A549 (cell line): ENCODE measurements around the gene MAST2. TPM values are rescaled to one million over a fixed set of nuclear protein-coding genes. Genes with fewer than 3 reads are reported as not detected.

ENCODE experiments used
- ATAC-seq, 2 experiments: fragments of 200-7000 bp in 1 of 2; fragments of >200 bp in 1 of 2; cut with Nextera tagmentation in 1 of 2; cut with Tn5 transposase in 1 of 2; 3 replicates each; pipeline versions ENCODE4 v1.8.0 to v1.9.1; 2018 to 2020; ENCODE audit warnings: mild to moderate bottlenecking in 1 of 2, moderate library complexity in 1 of 2
- CTCF ChIA-PET: fragments of 300-600 bp; sonication (Branson Sonifier 250); formaldehyde crosslinking; extraction: SDS; loops from one replicate; lab custom pipeline; 2021; ENCODE audit warnings: antibody characterized with exemption, inconsistent platforms; lab: Yijun Ruan, JAX
- POLR2A ChIA-PET: fragments of 350-600 bp; formaldehyde crosslinking; extraction: SDS; loops from one replicate; lab custom pipeline; 2021; ENCODE audit warnings: antibody characterized with exemption, inconsistent platforms; lab: Yijun Ruan, JAX
- DNase-seq, 2 experiments: peaks; one replicate each; pipeline versions ENCODE4 v3.0.0 to v3.0.0-alpha.2; 2011 to 2016; ENCODE audit warnings: low read depth in 1 of 2, low spot score in 1 of 2
- FAIRE-seq: peaks from 2 replicates; lab custom pipeline; 2011; peaks lifted over from hg19 to GRCh38; lab: Jason Lieb, UNC
- H3K27ac ChIP-seq, 2 experiments: fragments of >200 bp; sonication (Bioruptor Twin); formaldehyde crosslinking; 3 replicates each; pipeline ENCODE4 v1.5.1; 2016 to 2017
- H3K4me1 ChIP-seq: fragments of >200 bp; sonication (Bioruptor Twin); formaldehyde crosslinking; 3 replicates; pipeline ENCODE4 v1.6.1; 2016
- H3K4me2 ChIP-seq: fragments of >200 bp; sonication (Bioruptor Twin); formaldehyde crosslinking; 3 replicates; pipeline ENCODE4 v1.6.1; 2016
- H3K4me3 ChIP-seq: fragments of >200 bp; sonication (Bioruptor Twin); formaldehyde crosslinking; 3 replicates; pipeline ENCODE4 v1.5.1; 2016
- H3K9me3 ChIP-seq: fragments of >200 bp; sonication (Bioruptor Twin); formaldehyde crosslinking; 3 replicates; pipeline ENCODE4 v1.6.1; 2016
- BHLHE40 ChIP-seq: IDR thresholded peaks from 2 replicates; pipeline ENCODE4 v1.6.1; 2012; ENCODE audit warnings: low read depth, low read length, inconsistent platforms
- CBX2 ChIP-seq: fragments of 200-600 bp; sonication (generic); IDR thresholded peaks from 2 replicates; pipeline ENCODE4 v1.6.1; 2016; ENCODE audit warnings: low read depth, mild to moderate bottlenecking, borderline replicate concordance
- CBX8 ChIP-seq: fragments of 200-600 bp; sonication (generic); IDR thresholded peaks from 2 replicates; pipeline ENCODE4 v1.6.1; 2016
- CEBPB ChIP-seq, 2 experiments: fragments of >200 bp in 1 of 2; sonication (Bioruptor Twin) in 1 of 2; formaldehyde crosslinking in 1 of 2; IDR thresholded peaks; 2 replicates each; pipeline ENCODE4 v1.6.1; 2012 to 2016
- ESRRA ChIP-seq: fragments of 150-350 bp; IDR thresholded peaks from 2 replicates; pipeline ENCODE4 v1.6.1; 2014; ENCODE audit warnings: mild to moderate bottlenecking, low read length, borderline replicate concordance
- FOSB ChIP-seq: fragments of 250-450 bp; sonication (Bioruptor Pico); IDR thresholded peaks from 2 replicates; pipeline ENCODE4 v1.5.0; 2020; ENCODE audit warnings: mild to moderate bottlenecking, moderate library complexity
- FOSL2 ChIP-seq, 2 experiments: fragments of 450-650 bp in 1 of 2; fragments of >200 bp in 1 of 2; sonication (Bioruptor Twin) in 1 of 2; formaldehyde crosslinking; IDR thresholded peaks; 2 replicates each; pipeline versions ENCODE4 v1.5.0 to v1.6.1; 2016 to 2020; ENCODE audit warnings: mild to moderate bottlenecking in 1 of 2, moderate library complexity in 1 of 2
- HDAC2 ChIP-seq: fragments of 200-600 bp; sonication (generic); IDR thresholded peaks from 2 replicates; pipeline ENCODE4 v1.6.1; 2016
- HES2 ChIP-seq: fragments of >200 bp; sonication (Bioruptor Twin); formaldehyde crosslinking; IDR thresholded peaks from 2 replicates; pipeline ENCODE4 v1.6.1; 2016
- HOXA7 ChIP-seq: fragments of 250-450 bp; sonication (Bioruptor Pico); IDR thresholded peaks from 2 replicates; pipeline ENCODE4 v1.5.0; 2020; ENCODE audit warnings: mild to moderate bottlenecking, moderate library complexity
- HOXB13 ChIP-seq: fragments of 250-450 bp; sonication (Bioruptor Pico); IDR thresholded peaks from 2 replicates; pipeline ENCODE4 v1.5.0; 2020; ENCODE audit warnings: low read depth, mild to moderate bottlenecking, moderate library complexity
- HOXB5 ChIP-seq: fragments of 250-450 bp; sonication (Bioruptor Pico); IDR thresholded peaks from 2 replicates; pipeline ENCODE4 v1.5.0; 2020; ENCODE audit warnings: mild to moderate bottlenecking, moderate library complexity
- JUN ChIP-seq, 2 experiments: fragments of >200 bp; sonication (Bioruptor Twin); formaldehyde crosslinking; IDR thresholded peaks; 2 replicates in 1 of 2; 3 replicates in 1 of 2; pipeline ENCODE4 v1.6.1; 2016 to 2017
- KDM1A ChIP-seq: fragments of 200-600 bp; sonication (generic); IDR thresholded peaks from 2 replicates; pipeline ENCODE4 v1.6.1; 2016; ENCODE audit warnings: low read depth, mild to moderate bottlenecking
- KDM5A ChIP-seq: fragments of 200-600 bp; sonication (generic); IDR thresholded peaks from 2 replicates; pipeline ENCODE4 v1.6.1; 2016; ENCODE audit warnings: antibody characterized with exemption, mild to moderate bottlenecking
- MAFK ChIP-seq: fragments of 450-650 bp; IDR thresholded peaks from 2 replicates; pipeline ENCODE4 v1.6.1; 2014; ENCODE audit not compliant: partially characterized antibody
- NFE2L2 ChIP-seq: fragments of 150-350 bp; conservative IDR thresholded peaks from 2 replicates; pipeline ENCODE4 v1.6.1; 2014; ENCODE audit warnings: low read length
- NR3C1 ChIP-seq: fragments of >200 bp; sonication (Bioruptor Twin); formaldehyde crosslinking; IDR thresholded peaks from 3 replicates; pipeline ENCODE4 v1.6.1; 2017
- POLR2AphosphoS2 ChIP-seq: conservative IDR thresholded peaks from 2 replicates; pipeline ENCODE4 v1.6.1; 2012; ENCODE audit warnings: low read length, improper control_type of control experiment, inconsistent platforms
- RAD21 ChIP-seq, 2 experiments: fragments of >200 bp in 1 of 2; sonication (Bioruptor Twin) in 1 of 2; formaldehyde crosslinking in 1 of 2; IDR thresholded peaks in 1 of 2; conservative IDR thresholded peaks in 1 of 2; 2 replicates in 1 of 2; 3 replicates in 1 of 2; pipeline ENCODE4 v1.6.1; 2012 to 2018; ENCODE audit warnings: inconsistent platforms in 1 of 2
- RARB ChIP-seq: fragments of 250-450 bp; sonication (Bioruptor Pico); IDR thresholded peaks from 2 replicates; pipeline ENCODE4 v1.8.0; 2021; ENCODE audit warnings: mild to moderate bottlenecking, moderate library complexity
- RCOR1 ChIP-seq: fragments of 150-350 bp; IDR thresholded peaks from 2 replicates; pipeline ENCODE4 v1.6.1; 2014; ENCODE audit warnings: antibody characterized with exemption, low read length, low read depth
- REST ChIP-seq: fragments of 200-600 bp; sonication (generic); IDR thresholded peaks from 2 replicates; pipeline ENCODE4 v1.6.1; 2016; ENCODE audit warnings: antibody characterized with exemption, mild to moderate bottlenecking, moderate library complexity
- RFX5 ChIP-seq: fragments of 450-650 bp; IDR thresholded peaks from 2 replicates; pipeline ENCODE4 v1.7.1; 2014; ENCODE audit warnings: antibody characterized with exemption, mild to moderate bottlenecking, moderate library complexity
- SMC3 ChIP-seq: fragments of >200 bp; sonication (Bioruptor Twin); formaldehyde crosslinking; IDR thresholded peaks from 3 replicates; pipeline ENCODE4 v1.6.1; 2018; ENCODE audit warnings: inconsistent platforms
- TP53 ChIP-seq: fragments of 250-450 bp; sonication (Bioruptor Pico); IDR thresholded peaks from 2 replicates; pipeline ENCODE4 v1.5.0; 2021; ENCODE audit warnings: mild to moderate bottlenecking, moderate library complexity
- WGBS: methylation state at CpG from one replicate; pipeline ENCODE4 v1.1.6; 2017; ENCODE audit errors: missing lambda C conversion rate; 5-methylcytosine and 5-hydroxymethylcytosine counted together
- polyA plus RNA-seq, 4 experiments: library from polyadenylated mRNA; depleted of rRNA in 3 of 4; stranded (reverse); fragments of >200 nt; fragmentation: RNase III in 1 of 4; extraction: RNeasy Plus Mini Kit Qiagen cat#74134 plus additional on column Dnase treatment in 1 of 4; gene quantifications; 2 replicates in 3 of 4; 3 replicates in 1 of 4; pipeline ENCODE4 v1.2.3, GENCODE V29; 2011 to 2017
- TF ChIP-seq, protein P1 (sequence below): IDR thresholded peaks from 2 replicates; pipeline ENCODE4 v1.6.1; 2012; ENCODE audit warnings: low read depth, borderline replicate concordance
- TF ChIP-seq, protein P2 (sequence below): fragments of 250-450 bp; sonication (Bioruptor Pico); IDR thresholded peaks from 2 replicates; pipeline ENCODE4 v1.5.0; 2020; ENCODE audit warnings: low read depth, mild to moderate bottlenecking, moderate library complexity
- TF ChIP-seq, protein P3 (sequence below): fragments of 450-650 bp; IDR thresholded peaks from 2 replicates; pipeline ENCODE4 v1.6.1; 2014; ENCODE audit warnings: antibody characterized with exemption

The MAST2 gene
- polyA plus RNA-seq, 2 of the 4 experiments (the other 2 are of a cell fraction) = 19.3 to 20.5 TPM

- no peak for TF ChIP-seq FOSL2 (IDR thresholded peaks at IDR 0.05)
- TF ChIP-seq FOSL2 (CRISPR knock-in tag; IDR thresholded peaks at IDR 0.05) = no peak
- TF ChIP-seq KDM1A = no peak
- TF ChIP-seq POLR2AphosphoS2 = no peak
- no peak for TF ChIP-seq RFX5
- no peak for TF ChIP-seq NFE2L2
- TF ChIP-seq HOXA7 (CRISPR knock-in tag) = no peak
- TF ChIP-seq, all 56 proteins: peak for 0
- 91% methylated on average over 2 of the region's 2 CpGs for WGBS
- no peak overlapping the region for H3K27ac ChIP-seq
- FAIRE-seq = no peak
- ChIA-PET POLR2A (no interaction called here), CTCF (no interaction called here)
- no peak for DNase-seq
- no peak for ATAC-seq
- H3K4me2 ChIP-seq = no peak overlapping the region
- H3K4me3 ChIP-seq = no peak overlapping the region
- peaks cover 9% of the 10 kb centered on the region; the same call in 2 of the 3 replicates for H3K4me1 ChIP-seq
- no peaks in the 10 kb centered on the region; the same call in 2 of the 3 replicates for H3K9me3 ChIP-seq
Observed at GRCh38 chr1:45848097-45848496, 44.7 kb downstream of the MAST2 start.

GRCh38 chr1:45848714-45849113 lies 45.3 kb downstream of the MAST2 start:
- 91% methylated on average over 2 of the region's 2 CpGs for WGBS
- ATAC-seq (no peak), DNase-seq (no peak), FAIRE-seq (no peak)
- H3K4me3 ChIP-seq = no peak overlapping the region
- TF ChIP-seq NFE2L2 (no peak), CBX2 (no peak), MAFK (no peak), BHLHE40 (no peak), SMC3 (no peak), HDAC2 (no peak), CEBPB (IDR thresholded peaks at IDR 0.05) (no peak), HOXB5 (no peak), HES2 (no peak), TP53 (CRISPR knock-in tag) (no peak), RFX5 (no peak), RARB (no peak), ESRRA (no peak), NR3C1 (no peak), RAD21 (conservative IDR thresholded peaks at IDR 0.05 in 1 of 2, IDR thresholded peaks at IDR 0.05 in 1 of 2) (no peak), HOXB13 (CRISPR knock-in tag) (no peak), JUN (IDR thresholded peaks at IDR 0.05) (no peak)
- TF ChIP-seq, protein P1, sequence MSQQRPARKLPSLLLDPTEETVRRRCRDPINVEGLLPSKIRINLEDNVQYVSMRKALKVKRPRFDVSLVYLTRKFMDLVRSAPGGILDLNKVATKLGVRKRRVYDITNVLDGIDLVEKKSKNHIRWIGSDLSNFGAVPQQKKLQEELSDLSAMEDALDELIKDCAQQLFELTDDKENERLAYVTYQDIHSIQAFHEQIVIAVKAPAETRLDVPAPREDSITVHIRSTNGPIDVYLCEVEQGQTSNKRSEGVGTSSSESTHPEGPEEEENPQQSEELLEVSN = no peak
- TF ChIP-seq, protein P2, sequence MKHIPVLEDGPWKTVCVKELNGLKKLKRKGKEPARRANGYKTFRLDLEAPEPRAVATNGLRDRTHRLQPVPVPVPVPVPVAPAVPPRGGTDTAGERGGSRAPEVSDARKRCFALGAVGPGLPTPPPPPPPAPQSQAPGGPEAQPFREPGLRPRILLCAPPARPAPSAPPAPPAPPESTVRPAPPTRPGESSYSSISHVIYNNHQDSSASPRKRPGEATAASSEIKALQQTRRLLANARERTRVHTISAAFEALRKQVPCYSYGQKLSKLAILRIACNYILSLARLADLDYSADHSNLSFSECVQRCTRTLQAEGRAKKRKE = no peak
- no peaks in the 10 kb centered on the region; the same call in 2 of the 3 replicates for H3K9me3 ChIP-seq
- no peak overlapping the region for H3K27ac ChIP-seq
- POLR2A ChIA-PET = no interaction called here
- CTCF ChIA-PET = no interaction called here
- peaks cover 3% of the 10 kb centered on the region; the same call in 2 of the 3 replicates for H3K4me1 ChIP-seq
- H3K4me2 ChIP-seq = no peak overlapping the region

GRCh38 chr1:45850017-45850416 lies 46.6 kb downstream of the MAST2 start:
- CTCF ChIA-PET = no interaction called here
- TF ChIP-seq REST = no peak
- TF ChIP-seq KDM5A = no peak
- TF ChIP-seq, protein P3, sequence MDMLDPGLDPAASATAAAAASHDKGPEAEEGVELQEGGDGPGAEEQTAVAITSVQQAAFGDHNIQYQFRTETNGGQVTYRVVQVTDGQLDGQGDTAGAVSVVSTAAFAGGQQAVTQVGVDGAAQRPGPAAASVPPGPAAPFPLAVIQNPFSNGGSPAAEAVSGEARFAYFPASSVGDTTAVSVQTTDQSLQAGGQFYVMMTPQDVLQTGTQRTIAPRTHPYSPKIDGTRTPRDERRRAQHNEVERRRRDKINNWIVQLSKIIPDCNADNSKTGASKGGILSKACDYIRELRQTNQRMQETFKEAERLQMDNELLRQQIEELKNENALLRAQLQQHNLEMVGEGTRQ = no peak
- no peak for TF ChIP-seq KDM1A
- TF ChIP-seq CBX8 = no peak
- TF ChIP-seq JUN (IDR thresholded peaks at IDR 0.05) = no peak
- no peak for TF ChIP-seq RCOR1
- no peak for TF ChIP-seq FOSB (CRISPR knock-in tag)
- TF ChIP-seq TP53 (CRISPR knock-in tag) = no peak

More at GRCh38 chr1:45850017-45850416, 46.6 kb downstream of the MAST2 start:
- FAIRE-seq = no peak
- ATAC-seq = no peak
- POLR2A ChIA-PET = no interaction called here
- no peaks in the 10 kb centered on the region; the same call in 2 of the 3 replicates for H3K9me3 ChIP-seq
- no peaks in the 10 kb centered on the region for H3K4me1 ChIP-seq
- DNase-seq = no peak
- no peak overlapping the region for H3K27ac ChIP-seq
- 84% methylated on average over 2 of the region's 2 CpGs for WGBS
- no peak overlapping the region for H3K4me3 ChIP-seq
- H3K4me2 ChIP-seq = no peak overlapping the region
